Measurements from ENCODE around the gene ST7. TPM values are rescaled to one million over a fixed set of nuclear protein-coding genes. Genes with fewer than 3 reads are reported as not detected.
A peak's percentile ranks its signal among the peaks of the same experiment; 100 is the strongest.
"Not testable (repeated sequence)": the region's sequence is repeated elsewhere in the genome, so short reads cannot be mapped to it uniquely, and the experiment has no call there.

The ST7 gene
- total RNA-seq, 1 experiment from 2014 or later, result 12.4 TPM

- TF ChIP-seq NFYB (CRISPR knock-in tag; conservative IDR thresholded peaks at IDR 0.05; ENCODE audit: low read depth) (no peak), E2F5 (CRISPR knock-in tag; IDR thresholded peaks at IDR 0.05) (no peak), ATF1 (CRISPR knock-in tag; IDR thresholded peaks at IDR 0.05) (no peak), IRF2 (CRISPR knock-in tag; IDR thresholded peaks at IDR 0.05; ENCODE audit: borderline replicate concordance, low read depth) (no peak), RELA (CRISPR knock-in tag; IDR thresholded peaks at IDR 0.05; ENCODE audit: borderline replicate concordance) (no peak), IRF1 (CRISPR knock-in tag; IDR thresholded peaks at IDR 0.05) (no peak), NFATC4 (CRISPR knock-in tag; IDR thresholded peaks at IDR 0.05) (no peak), USF2 (CRISPR knock-in tag; IDR thresholded peaks at IDR 0.05) (no peak), SP1 (CRISPR knock-in tag; conservative IDR thresholded peaks at IDR 0.05) (no peak)
Measured at GRCh38 chr7:116968631-116969030, 15.3 kb downstream of the ST7 start (continued).

- Mint-ChIP-seq H3K4me1 (peaks cover 61% of the 10 kb centered on the region), H3K4me3 (0 out of 2 replicates have a peak overlapping the region, but pooled peaks have one; percentile 10), H3K27ac (peak overlapping the region; percentile 86), H3K36me3 (0 out of 2 replicates have a peak, but pooled peaks cover 1% of the 10 kb centered on the region), H3K27me3 (ENCODE audit: low read depth) (no peaks in the 10 kb centered on the region), H3K9me3 (no peaks in the 10 kb centered on the region)
- ATAC-seq (peak; percentile 56), DNase-seq (ENCODE audit: low spot score) (no peak)
- ChIA-PET CTCF (interaction anchor here (0.6 to 1.2 kb wide), 4 partner anchors 15 to 158 kb away, joined by 3 to 6 read pairs (median 3); no protein-coding TSS in a partner anchor), POLR2A (interaction anchor here (1.1 kb wide), 1 partner anchor 15 kb away, joined by 5 read pairs; no protein-coding TSS in a partner anchor)
- no peak for TF ChIP-seq NFATC4 (CRISPR knock-in tag; IDR thresholded peaks at IDR 0.05)
- no peak for TF ChIP-seq NFYB (CRISPR knock-in tag; conservative IDR thresholded peaks at IDR 0.05; ENCODE audit: low read depth)
- 0 out of 2 replicates have a peak, but pooled peaks have one; percentile 43 for TF ChIP-seq ETV6 (CRISPR knock-in tag; IDR thresholded peaks at IDR 0.05)
Measured at GRCh38 chr7:116969371-116969902, 16.1 kb downstream of the ST7 start.

GRCh38 chr7:116970238-116970910 is 17.1 kb downstream of the ST7 start:
- POLR2A ChIA-PET, result interaction anchor here (1.1 kb wide), 1 partner anchor 16 kb away, joined by 5 read pairs; no protein-coding TSS in a partner anchor
- Mint-ChIP-seq H3K27ac (peak overlapping the region; percentile 40; the same call in 1 of the 2 replicates), H3K4me3 (no peak overlapping the region), H3K4me1 (peaks cover 61% of the 10 kb centered on the region), H3K36me3 (peaks cover 6% of the 10 kb centered on the region), H3K9me3 (peaks cover 4% of the 10 kb centered on the region; the same call in 1 of the 2 replicates), H3K27me3 (ENCODE audit: low read depth) (no peaks in the 10 kb centered on the region)
- no peak for DNase-seq (ENCODE audit: low spot score)
- no peak for ATAC-seq
- CTCF ChIA-PET, result interaction anchor here (0.5 to 1.2 kb wide), 4 partner anchors 15 to 157 kb away, joined by 3 to 6 read pairs (median 4); no protein-coding TSS in a partner anchor
- no peak for TF ChIP-seq FOXP4 (CRISPR knock-in tag; IDR thresholded peaks at IDR 0.05)
- no peak for TF ChIP-seq ZBTB43 (CRISPR knock-in tag; IDR thresholded peaks at IDR 0.05)
- TF ChIP-seq JAZF1 (CRISPR knock-in tag; IDR thresholded peaks at IDR 0.05), result no peak
- TF ChIP-seq IRF2 (CRISPR knock-in tag; IDR thresholded peaks at IDR 0.05; ENCODE audit: borderline replicate concordance, low read depth), result no peak
- no peak for TF ChIP-seq HMGXB4 (CRISPR knock-in tag; IDR thresholded peaks at IDR 0.05)

- DNase-seq (ENCODE audit: low spot score); H3K4me3 Mint-ChIP-seq; POLR2A ChIA-PET; ATAC-seq; H3K27me3 Mint-ChIP-seq (ENCODE audit: low read depth); H3K9me3 Mint-ChIP-seq; H3K36me3 Mint-ChIP-seq: not testable (repeated sequence)
- H3K4me1 Mint-ChIP-seq, result peaks cover 61% of the 10 kb centered on the region
- peak overlapping the region; percentile 71 for H3K27ac Mint-ChIP-seq
- CTCF ChIA-PET, result interaction anchor here (1.6 to 1.9 kb wide), 4 partner anchors 14 to 148 kb away, joined by 4 to 11 read pairs (median 5); no protein-coding TSS in a partner anchor
Measured at GRCh38 chr7:116971153-116971552, 17.9 kb downstream of the ST7 start.

Measured in WTC11 (cell line).